Thymus (tissue), 11 donors: ENCODE results near the gene ATP6AP1. TPM values are rescaled to one million over a fixed set of nuclear protein-coding genes. Genes with fewer than 3 reads are reported as not detected.
"Not testable (repeated sequence)": the region's sequence is repeated elsewhere in the genome, so short reads cannot be mapped to it uniquely, and the experiment has no call there.

Experiments
- DNase-seq, 9 donors: peaks; one replicate each; pipeline ENCODE4 v3.0.0-alpha.2; 2013; ENCODE audit warnings: low spot score in 9 of 9, low read depth in 6 of 9, missing footprints in 1 of 9
- H3K27ac ChIP-seq, 2 donors: one replicate each; pipeline ENCODE4 v1.5.1; 2013; ENCODE audit warnings: control low read depth in 1 of 2, low read depth in 1 of 2, low read length in 1 of 2, mild to moderate bottlenecking in 1 of 2, moderate library complexity in 1 of 2
- H3K27me3 ChIP-seq, 2 donors: one replicate each; pipeline ENCODE4 v1.5.1; 2013; ENCODE audit warnings: low read length in 1 of 2; ENCODE audit not compliant: control insufficient read depth in 2 of 2, insufficient read depth in 1 of 2
- H3K36me3 ChIP-seq, 2 donors: one replicate each; pipeline ENCODE4 v1.5.1; 2013; ENCODE audit warnings: low read length in 1 of 2, mild to moderate bottlenecking in 1 of 2, moderate library complexity in 1 of 2; ENCODE audit not compliant: control insufficient read depth in 2 of 2, insufficient read depth in 2 of 2
- H3K4me1 ChIP-seq, 2 donors: one replicate each; pipeline ENCODE4 v1.5.1; 2013; ENCODE audit warnings: low read length in 2 of 2; ENCODE audit not compliant: control insufficient read depth in 2 of 2, insufficient read depth in 2 of 2
- H3K4me3 ChIP-seq, 2 donors: one replicate each; pipeline ENCODE4 v1.5.1; 2013; ENCODE audit warnings: low read length in 2 of 2, control low read depth in 1 of 2, mild to moderate bottlenecking in 1 of 2
- H3K9me3 ChIP-seq, 2 donors: one replicate each; pipeline ENCODE4 v1.5.1; 2013; ENCODE audit warnings: low read length in 1 of 2, mild to moderate bottlenecking in 1 of 2; ENCODE audit not compliant: control insufficient read depth in 2 of 2, insufficient read depth in 1 of 2
- WGBS: extraction: QIAGEN DNeasy Blood & Tissue Kit; methylation state at CpG from one replicate; pipeline ENCODE4 v1.1.7; 2013; 5-methylcytosine and 5-hydroxymethylcytosine counted together
- polyA plus RNA-seq: library from polyadenylated mRNA; stranded (reverse); fragments of 200-250 nt; gene quantifications from one replicate; pipeline ENCODE4 v1.2.3, GENCODE V29; 2013
- total RNA-seq: library from RNA; stranded (reverse); fragments of 120-200 nt; gene quantifications from one replicate; pipeline ENCODE4 v1.2.4, GENCODE V29; 2013
- donor health status: healthy.

ATP6AP1 gene
- total and polyA plus RNA-seq, 2 donors, result 26.6 to 53.7 TPM

DNA sequence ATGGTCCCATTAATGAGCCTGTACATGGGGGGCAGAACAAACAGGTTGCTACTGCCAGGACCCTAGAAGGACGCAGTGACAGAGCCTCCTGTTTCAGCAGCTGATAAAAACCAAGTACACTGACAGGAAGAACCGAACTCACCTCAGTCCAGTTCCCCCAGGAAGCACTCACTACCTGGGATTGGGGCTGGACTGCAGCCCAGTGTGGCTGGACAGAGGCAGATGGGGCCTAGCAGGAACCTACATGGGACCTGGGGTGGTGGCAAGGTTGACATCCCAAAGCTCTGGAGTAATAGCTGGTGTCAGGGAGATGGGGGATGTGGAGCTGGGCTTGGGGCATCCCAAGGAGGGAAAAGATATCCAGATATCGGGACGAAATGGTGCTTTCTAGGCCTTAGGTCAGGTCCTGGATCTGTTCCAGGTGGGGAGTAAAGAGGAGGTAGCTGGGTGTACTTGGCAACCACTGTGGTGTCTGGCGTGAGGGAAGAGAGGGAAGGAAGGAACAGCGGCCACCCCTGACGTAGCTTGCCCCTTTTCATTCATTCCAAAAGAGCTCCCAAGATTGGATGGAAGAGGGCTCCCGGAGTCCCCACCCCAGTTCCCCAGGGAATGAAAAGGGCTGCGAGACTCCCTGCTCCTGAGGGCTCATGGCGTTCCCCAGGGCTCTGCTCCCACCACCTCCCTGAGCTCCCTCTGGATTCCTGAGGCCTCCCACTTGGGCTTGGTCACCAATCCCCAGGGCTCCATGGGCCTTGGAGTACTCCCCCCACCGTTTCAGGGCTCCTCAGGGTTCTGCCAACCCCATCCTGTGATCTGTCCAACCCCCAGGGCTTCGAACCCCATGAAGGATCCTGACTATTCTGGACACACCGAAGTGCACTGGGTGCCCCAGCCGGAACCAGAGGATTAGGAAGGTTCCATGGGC lies 44.9 kb upstream of the ATP6AP1 start:
- WGBS, result 93% methylated on average over 14 of the region's 14 CpGs
- Histone ChIP-seq H3K9me3 (peaks cover 0 to 8% of the 10 kb centered on the region in 2 donors), H3K27me3 (no peaks in the 10 kb centered on the region), H3K36me3 (peaks cover 0 to 3% of the 10 kb centered on the region in 2 donors), H3K4me1 (peaks cover 8 to 11% of the 10 kb centered on the region in 2 donors), H3K27ac (no peak overlapping the region), H3K4me3 (no peak overlapping the region)
- no peak for DNase-seq

DNA sequence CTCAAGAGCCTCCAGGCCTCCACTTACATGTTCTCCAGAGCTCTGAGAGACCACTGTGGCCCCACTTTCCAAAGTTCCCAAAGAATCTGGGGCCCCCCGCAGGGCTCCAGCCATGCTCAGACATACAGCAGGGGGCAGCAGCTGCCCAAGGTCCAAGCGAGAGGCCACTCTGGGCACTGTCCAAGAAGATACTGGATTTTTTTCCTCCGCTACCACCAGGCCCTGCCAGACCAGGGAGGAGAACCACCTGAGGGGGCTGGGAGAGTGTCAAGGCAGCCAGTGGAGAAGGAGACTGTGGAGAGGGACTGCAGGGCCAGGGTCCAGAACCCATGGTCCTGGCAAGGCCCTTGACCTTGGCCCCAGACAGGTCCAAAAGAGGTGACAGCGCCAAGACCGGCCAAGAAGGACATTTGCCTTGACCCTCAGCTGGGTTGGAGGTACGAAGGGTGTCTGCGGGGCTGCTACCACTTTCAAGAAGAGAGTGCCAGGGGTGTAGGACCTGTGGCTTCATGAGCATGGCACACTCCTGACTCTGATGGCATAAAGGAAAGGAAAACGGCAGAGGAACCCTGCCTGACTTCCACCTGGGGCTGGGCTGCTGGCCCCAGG lies 44.1 kb upstream of the ATP6AP1 start:
- peaks cover 8 to 11% of the 10 kb centered on the region in 2 donors for H3K4me1 ChIP-seq
- peaks cover 0 to 3% of the 10 kb centered on the region in 2 donors for H3K36me3 ChIP-seq
- no peak overlapping the region for H3K27ac ChIP-seq
- 78% methylated on average over 8 of the region's 8 CpGs for WGBS
- H3K27me3 ChIP-seq, result no peaks in the 10 kb centered on the region
- peaks cover 0 to 5% of the 10 kb centered on the region in 2 donors for H3K9me3 ChIP-seq
- no peak overlapping the region for H3K4me3 ChIP-seq
- no peak for DNase-seq

DNA sequence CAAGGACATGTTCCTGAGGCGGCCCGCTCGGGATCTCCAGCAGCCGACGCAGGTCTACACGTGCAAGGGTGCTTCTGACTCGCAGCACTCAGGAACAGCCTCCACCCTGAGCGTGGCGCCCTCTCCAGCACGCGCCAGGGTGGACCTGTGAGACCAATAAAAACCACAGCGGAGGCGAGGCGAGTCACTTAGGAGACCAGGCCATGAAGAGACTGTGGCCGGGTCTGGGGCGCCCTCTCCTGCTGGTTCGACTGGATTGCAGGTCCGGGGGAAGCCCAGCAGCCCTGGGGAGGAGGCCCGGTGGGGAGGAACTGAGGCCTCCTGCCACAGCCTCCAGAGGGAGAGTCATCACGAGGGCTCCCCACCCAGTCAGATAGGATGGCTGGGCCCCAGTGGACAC lies 40.4 kb upstream of the ATP6AP1 start:
- DNase-seq, H3K27me3 ChIP-seq, H3K4me1 ChIP-seq, H3K4me3 ChIP-seq, H3K9me3 ChIP-seq, H3K36me3 ChIP-seq, H3K27ac ChIP-seq: not testable (repeated sequence)
- no CpG with 5 or more reads among the region's 20 CpGs for WGBS

DNA sequence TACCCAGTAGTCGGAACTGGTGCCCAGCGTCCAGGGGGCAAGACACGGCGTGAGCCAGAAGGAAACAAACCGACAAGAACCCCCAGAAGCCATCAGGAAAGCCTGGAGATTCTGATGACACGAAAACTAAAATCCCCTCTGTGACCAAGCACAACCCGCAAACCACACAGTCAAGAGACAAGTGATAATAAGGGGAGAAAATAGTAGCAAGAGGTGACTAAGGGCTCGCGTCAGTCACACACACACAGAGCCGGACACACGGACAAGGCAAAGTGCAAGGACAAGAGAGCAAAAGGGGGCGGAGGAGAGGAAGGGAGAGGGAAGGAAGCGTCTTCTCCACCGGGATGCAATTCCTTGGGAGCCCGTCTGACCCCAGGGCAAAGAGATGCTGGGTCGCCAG lies 39.8 kb upstream of the ATP6AP1 start:
- DNase-seq, H3K9me3 ChIP-seq, H3K4me3 ChIP-seq, H3K36me3 ChIP-seq, H3K27me3 ChIP-seq, H3K27ac ChIP-seq, H3K4me1 ChIP-seq: not testable (repeated sequence)
- WGBS, result no CpG with 5 or more reads among the region's 16 CpGs

DNA sequence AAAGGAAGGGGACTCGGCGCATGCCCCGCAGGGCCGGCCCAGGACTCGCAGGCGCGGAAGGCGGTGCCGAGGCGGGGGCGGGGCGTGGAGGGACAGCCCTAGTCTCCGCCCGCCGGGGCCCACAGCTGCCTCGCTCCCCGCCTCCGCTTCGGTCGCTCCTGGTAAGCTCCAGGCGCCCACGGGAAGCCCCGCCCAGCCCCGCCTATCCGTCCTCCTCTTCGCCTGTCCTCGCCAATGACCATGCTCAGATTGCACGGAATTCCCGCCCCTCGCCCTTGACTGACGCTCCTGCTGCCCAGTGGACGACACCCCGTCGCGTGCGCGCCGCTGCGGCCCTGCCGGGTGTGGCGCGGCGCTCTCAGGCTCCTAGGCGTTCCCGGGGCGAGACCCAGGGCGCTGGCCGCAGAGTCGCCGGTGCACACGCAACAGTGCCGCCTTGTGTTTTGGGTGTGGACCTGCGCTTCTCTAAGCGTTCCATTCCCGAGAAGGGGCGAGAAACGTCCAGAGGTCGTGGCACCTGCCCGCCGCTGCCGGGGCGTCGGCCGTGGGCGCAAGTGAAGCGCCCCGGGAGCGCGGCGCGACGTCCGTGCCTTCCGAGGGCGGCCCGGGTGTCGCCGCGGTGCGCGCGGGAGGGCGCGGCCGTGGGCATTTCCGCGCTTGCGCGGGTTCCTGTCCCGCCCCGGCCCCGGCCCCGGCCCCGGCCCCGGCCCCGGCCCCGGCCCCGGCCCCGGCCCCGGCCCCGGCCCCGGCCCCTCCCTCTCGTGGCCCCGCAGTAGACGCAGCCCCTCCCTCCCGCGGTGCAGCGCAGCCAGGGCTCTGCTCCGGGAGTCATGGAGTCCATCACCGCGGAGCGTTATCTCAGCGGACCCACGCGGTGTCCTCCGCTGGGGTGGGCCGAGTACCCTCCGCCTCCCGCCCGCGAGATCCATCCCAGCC lies 38.4 kb upstream of the ATP6AP1 start:
- H3K36me3 ChIP-seq, H3K4me1 ChIP-seq, DNase-seq, H3K27ac ChIP-seq, H3K4me3 ChIP-seq, H3K9me3 ChIP-seq, H3K27me3 ChIP-seq: not testable (repeated sequence)
- 0% methylated on average over 28 of the region's 121 CpGs for WGBS

DNA sequence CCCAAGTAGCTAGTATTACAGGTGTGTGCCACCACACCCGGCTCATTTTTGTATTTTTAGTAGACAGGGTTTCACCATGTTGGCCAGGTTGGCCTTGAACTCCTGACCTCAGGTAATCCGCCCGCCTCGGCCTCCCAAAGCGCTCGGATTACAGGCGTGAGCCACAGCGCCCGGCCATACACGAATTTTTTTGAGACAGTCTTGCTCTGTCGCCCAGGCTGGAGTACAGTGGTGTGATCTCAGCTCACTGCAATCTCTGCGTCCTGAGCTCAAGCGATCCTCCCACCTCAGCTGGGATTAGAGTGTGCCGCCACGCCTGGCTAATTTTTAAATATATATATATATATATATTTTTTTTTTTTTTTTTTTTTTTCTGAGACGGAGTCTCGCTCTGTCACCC lies 32.1 kb upstream of the ATP6AP1 start:
- H3K27ac ChIP-seq, H3K27me3 ChIP-seq, H3K4me3 ChIP-seq, H3K9me3 ChIP-seq, DNase-seq: not testable (repeated sequence)
- WGBS, result 97% methylated on average over 15 of the region's 17 CpGs
- Histone ChIP-seq H3K36me3 (peaks cover 19 to 24% of the 10 kb centered on the region in 2 donors), H3K4me1 (peaks cover 0 to 15% of the 10 kb centered on the region in 2 donors)

DNA sequence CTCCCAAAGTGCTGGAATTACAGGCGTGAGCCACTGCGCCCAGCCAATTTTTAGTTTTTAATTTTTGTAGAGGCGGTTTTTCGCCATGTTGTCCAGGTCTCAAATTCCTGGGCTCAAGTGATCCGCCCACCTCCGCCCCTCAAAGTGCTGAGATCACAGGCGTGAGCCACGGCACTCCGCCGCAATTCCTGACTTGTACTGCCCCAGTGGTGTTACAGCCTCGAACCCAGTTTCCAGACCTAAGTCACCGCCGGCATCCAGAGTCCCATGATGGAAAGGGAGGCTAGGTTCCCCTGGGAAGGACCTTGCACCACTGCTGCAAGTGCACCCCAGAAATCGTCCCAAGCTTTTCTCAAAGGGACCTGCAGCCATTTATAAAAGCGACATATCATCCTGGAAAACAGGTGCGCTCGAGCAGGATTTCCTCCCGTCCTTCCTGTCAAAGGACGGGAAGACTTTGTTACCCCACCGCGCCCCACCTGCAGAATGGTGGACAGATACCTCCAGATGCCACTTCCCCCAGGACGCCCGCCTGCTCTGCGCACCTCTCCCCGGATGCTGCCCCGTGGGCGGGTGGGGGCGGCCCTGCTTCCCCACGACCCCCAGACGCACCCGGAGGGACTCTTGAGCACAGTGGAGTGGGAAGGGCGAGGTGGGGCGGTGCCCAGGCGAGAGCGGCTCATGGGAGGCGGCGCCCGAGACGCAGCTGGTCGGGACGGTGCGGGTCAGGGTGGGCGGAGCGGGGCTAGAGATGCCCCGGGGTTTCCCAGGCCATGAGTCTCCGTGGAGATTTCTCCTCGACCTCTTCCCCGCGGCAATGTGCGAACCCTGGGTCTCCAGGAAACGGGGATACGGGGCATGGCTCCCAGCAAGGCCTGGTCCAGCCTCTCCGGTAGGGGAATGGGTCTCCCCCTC lies 31.2 kb upstream of the ATP6AP1 start:
- H3K27ac ChIP-seq, result peak overlapping the region; percentile 91 to 96
- H3K36me3 ChIP-seq, result peaks cover 21 to 26% of the 10 kb centered on the region in 2 donors
- DNase-seq, result peak in 2 of 9 donors; percentile 19 to 55
- no peaks in the 10 kb centered on the region for H3K27me3 ChIP-seq
- peaks cover 0 to 15% of the 10 kb centered on the region in 2 donors for H3K4me1 ChIP-seq
- no peaks in the 10 kb centered on the region for H3K9me3 ChIP-seq
- H3K4me3 ChIP-seq, result peak overlapping the region; percentile 54 to 74
- 6% methylated on average over 53 of the region's 53 CpGs for WGBS
